CD8-positive, alpha-beta memory T cell (primary cell): Measurements from ENCODE around the gene HDAC6. TPM values are rescaled to one million over a fixed set of nuclear protein-coding genes. Genes with fewer than 3 reads are reported as not detected.

ENCODE experiments used
- CTCF ChIA-PET: fragments of 350-600 bp; sonication (Branson Sonifier 250); formaldehyde crosslinking; loops from one replicate; lab custom pipeline; 2021; ENCODE audit warnings: antibody characterized with exemption; lab: Charles Lee
- POLR2A ChIA-PET: fragments of 350-600 bp; sonication (Branson Sonifier 250); formaldehyde crosslinking; loops from one replicate; lab custom pipeline; 2021; ENCODE audit warnings: antibody characterized with exemption; lab: Charles Lee
- DNase-seq, 5 donors: peaks; one replicate each; pipeline versions ENCODE4 v3.0.0 to v3.0.0-alpha.2; 2020 to 2022; ENCODE audit warnings: mixed read lengths in 1 of 5
- H3K27ac ChIP-seq: one replicate; pipeline ENCODE4 v1.7.0; 2013; ENCODE audit warnings: low read depth, mild to moderate bottlenecking, low read length, moderate library complexity
- H3K27me3 ChIP-seq: 2 replicates; pipeline ENCODE4 v1.7.0; 2013; ENCODE audit warnings: low read length, mild to moderate bottlenecking; ENCODE audit not compliant: insufficient read depth, poor library complexity, severe bottlenecking
- H3K36me3 ChIP-seq: 2 replicates; pipeline ENCODE4 v1.7.0; 2013; ENCODE audit warnings: mild to moderate bottlenecking, low read length, moderate library complexity; ENCODE audit not compliant: insufficient read depth
- H3K4me1 ChIP-seq: 2 replicates; pipeline ENCODE4 v1.7.0; 2013; ENCODE audit warnings: mild to moderate bottlenecking, low read length, moderate library complexity; ENCODE audit not compliant: insufficient read depth
- H3K4me3 ChIP-seq: 2 replicates; pipeline ENCODE4 v1.7.0; 2013; ENCODE audit warnings: mild to moderate bottlenecking, low read length
- H3K9me3 ChIP-seq: 2 replicates; pipeline ENCODE4 v1.7.0; 2013; ENCODE audit warnings: mild to moderate bottlenecking, low read length
- H3K27ac Mint-ChIP-seq, 8 donors: one replicate each; pipeline ENCODE4 v1.8.0; 2020 to 2021; ENCODE audit warnings: mixed read lengths in 8 of 8, mild to moderate bottlenecking in 6 of 8, inconsistent platforms in 3 of 8, moderate library complexity in 3 of 8
- H3K27me3 Mint-ChIP-seq, 2 donors: one replicate each; pipeline ENCODE4 v1.8.0; 2020 to 2021; ENCODE audit warnings: mixed read lengths in 2 of 2, mild to moderate bottlenecking in 1 of 2, moderate library complexity in 1 of 2
- H3K36me3 Mint-ChIP-seq, 3 donors: one replicate each; pipeline ENCODE4 v1.8.0; 2020 to 2021; ENCODE audit warnings: mixed read lengths in 3 of 3, inconsistent platforms in 1 of 3, mild to moderate bottlenecking in 1 of 3
- H3K4me1 Mint-ChIP-seq, 3 donors: one replicate each; pipeline ENCODE4 v1.8.0; 2020 to 2021; ENCODE audit warnings: mixed read lengths in 3 of 3, inconsistent platforms in 1 of 3, mild to moderate bottlenecking in 1 of 3
- H3K4me3 Mint-ChIP-seq, 7 donors: one replicate each; pipeline ENCODE4 v1.8.0; 2020 to 2021; ENCODE audit warnings: mixed read lengths in 7 of 7, mild to moderate bottlenecking in 6 of 7, moderate library complexity in 4 of 7, inconsistent platforms in 2 of 7
- H3K9me3 Mint-ChIP-seq, 5 donors: one replicate each; pipeline ENCODE4 v1.8.0; 2020 to 2022; ENCODE audit warnings: mixed read lengths in 5 of 5, mild to moderate bottlenecking in 3 of 5, moderate library complexity in 2 of 5, inconsistent platforms in 1 of 5
- polyA plus RNA-seq: library from polyadenylated mRNA; unstranded; fragments of 300-500 nt; fragmentation: Illumina TruSeq; gene quantifications from one replicate; pipeline ENCODE4 v1.2.3, GENCODE V29; 2021
- total RNA-seq, 2 experiments: library from RNA; stranded (reverse); gene quantifications; one replicate each; pipeline ENCODE4 v1.2.3, GENCODE V29; 2021

HDAC6 gene
- total RNA-seq (10 to 100 TPM; 53.5 to 65.0 TPM), polyA plus RNA-seq (25.7 TPM)

DNA sequence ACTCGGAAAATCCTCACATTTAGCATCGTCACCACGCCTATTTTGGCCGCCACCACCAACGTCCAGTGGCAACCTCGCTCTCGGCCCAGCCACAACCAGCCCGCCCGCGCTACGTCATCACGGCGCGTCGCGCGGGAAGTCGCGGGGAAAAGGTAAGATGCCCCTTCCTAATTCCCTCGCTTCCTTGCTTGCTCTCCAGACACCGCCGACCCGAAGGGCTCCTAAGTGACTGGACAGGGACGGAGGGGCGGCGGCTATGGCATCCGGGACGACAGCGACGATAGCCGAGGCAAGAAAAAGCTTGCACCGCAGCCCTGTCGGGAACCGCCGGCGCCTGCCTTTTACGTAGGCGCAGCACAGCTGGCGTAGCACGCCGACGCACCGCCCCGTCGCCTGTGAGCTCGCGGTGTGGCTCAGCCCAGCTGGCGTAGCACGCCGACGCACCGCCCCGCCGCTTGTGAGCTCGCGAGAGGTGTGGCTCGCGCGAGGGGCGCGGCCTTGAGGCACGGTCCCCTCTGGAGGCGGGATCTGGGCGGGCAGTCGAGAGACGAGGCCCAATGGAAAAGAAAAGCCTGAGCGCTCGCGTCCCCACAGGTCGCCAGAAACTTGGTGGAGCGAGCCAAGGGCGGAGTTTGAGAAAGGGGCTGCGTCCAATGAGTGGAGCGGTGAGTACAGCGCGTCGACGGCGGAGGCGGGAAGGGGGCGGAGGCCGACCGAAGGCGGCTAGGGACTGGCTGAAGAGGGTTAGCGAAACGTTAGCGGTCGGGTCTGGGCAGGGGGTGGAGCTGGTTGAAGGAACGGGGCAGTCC lies at the start of gene HDAC6:
TSS of gene HDAC6 (plus strand) at position 788 of the 809 bp plus-strand sequence. CDS start 626 bp downstream, outside the sequence.
- peak; percentile 90 to 97 (median 94) for DNase-seq
- ChIA-PET POLR2A (interaction anchor here (0.6 to 1.9 kb wide), 13 partner anchors 61 to 1118 kb away, joined by 3 to 9 read pairs (median 3); partner anchors contain the start of genes GRIPAP1, PQBP1, SUV39H1 and TIMM17B), CTCF (interaction anchor here (0.9 to 1.8 kb wide), 3 partner anchors 64 to 153 kb away, joined by 3 to 6 read pairs (median 5); partner anchors contain the start of genes PQBP1 and TIMM17B)
- no peaks in the 10 kb centered on the region for H3K36me3 ChIP-seq
- Mint-ChIP-seq H3K4me1 (peaks cover 13 to 23% (median 15%) of the 10 kb centered on the region in 3 donors), H3K9me3 (no peaks in the 10 kb centered on the region), H3K27ac (peak within 1 kb of the TSS; percentile 92 to 100 (median 99)), H3K36me3 (peaks cover 0 to 30% (median 0%) of the 10 kb centered on the region in 3 donors), H3K4me3 (peak within 1 kb of the TSS; percentile 91 to 98 (median 95)), H3K27me3 (peaks cover 0 to 5% of the 10 kb centered on the region in 2 donors)
- H3K4me1 ChIP-seq, result peaks cover 5% of the 10 kb centered on the region
- peak within 1 kb of the TSS; percentile 87 for H3K4me3 ChIP-seq
- H3K27ac ChIP-seq, result peak within 1 kb of the TSS; percentile 95
- no peaks in the 10 kb centered on the region for H3K9me3 ChIP-seq
- H3K27me3 ChIP-seq, result no peaks in the 10 kb centered on the region

GRCh38 chrX:48752498-48752897 lies 49.4 kb upstream of the HDAC6 start:
- Mint-ChIP-seq H3K27me3 (peaks cover 0 to 1% of the 10 kb centered on the region in 2 donors), H3K36me3 (no peaks in the 10 kb centered on the region), H3K9me3 (no peaks in the 10 kb centered on the region), H3K27ac (no peak overlapping the region), H3K4me1 (peaks cover 0 to 5% (median 0%) of the 10 kb centered on the region in 3 donors), H3K4me3 (no peak overlapping the region)
- Histone ChIP-seq H3K4me3 (no peak overlapping the region), H3K27ac (no peak overlapping the region), H3K9me3 (no peaks in the 10 kb centered on the region), H3K4me1 (no peaks in the 10 kb centered on the region), H3K36me3 (no peaks in the 10 kb centered on the region), H3K27me3 (no peaks in the 10 kb centered on the region)
- DNase-seq, result no peak
- POLR2A ChIA-PET, result no interaction called here
- CTCF ChIA-PET, result no interaction called here

DNA sequence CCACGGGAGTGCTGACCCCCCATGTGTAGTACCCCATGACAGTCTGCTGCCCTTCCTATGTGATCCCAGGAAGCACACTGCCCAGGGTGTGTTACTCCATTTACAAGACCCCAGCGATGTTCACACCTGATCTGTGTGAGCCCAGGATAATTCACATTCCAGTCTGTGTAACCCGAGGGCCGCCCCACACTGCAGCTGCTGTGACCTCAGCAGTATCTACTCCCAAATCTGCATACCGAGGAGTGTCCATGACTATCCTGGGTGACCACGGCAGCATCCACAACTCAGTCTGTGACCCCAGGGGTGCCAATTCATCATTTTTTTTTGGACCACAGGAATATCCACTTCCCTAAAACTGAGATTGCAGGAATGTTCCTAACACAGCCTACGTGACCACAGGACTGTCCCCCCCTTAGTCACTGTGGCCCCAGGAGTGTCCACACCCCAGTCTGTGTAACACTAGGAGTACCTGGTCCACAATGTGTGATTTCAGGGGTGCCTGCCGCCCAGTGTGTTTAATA lies 48.1 kb upstream of the HDAC6 start:
- no peaks in the 10 kb centered on the region for H3K9me3 Mint-ChIP-seq

DNA sequence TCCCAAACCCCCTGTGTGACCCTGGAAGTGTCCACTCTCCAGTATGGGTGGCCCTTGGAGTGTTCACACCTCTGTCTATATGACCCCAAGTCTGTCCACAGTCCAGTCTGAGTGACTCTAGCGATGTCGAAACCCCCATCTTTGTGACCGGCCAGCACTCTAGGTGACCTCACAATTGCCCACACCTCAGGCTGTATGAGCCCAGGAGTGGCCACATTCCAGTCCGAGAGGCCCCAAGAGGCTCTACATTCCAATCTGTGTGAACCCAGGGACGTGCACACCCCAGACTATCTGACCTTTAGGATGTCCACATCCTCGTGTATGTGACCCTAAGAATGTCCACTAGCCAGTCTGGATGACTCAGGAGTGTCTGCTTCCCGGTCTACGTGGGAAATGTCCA lies 47.6 kb upstream of the HDAC6 start:
- Mint-ChIP-seq H3K27ac (no peak overlapping the region), H3K9me3 (no peaks in the 10 kb centered on the region), H3K4me1 (peaks cover 0 to 5% (median 0%) of the 10 kb centered on the region in 3 donors), H3K27me3 (peaks cover 0 to 3% of the 10 kb centered on the region in 2 donors), H3K4me3 (no peak overlapping the region), H3K36me3 (no peaks in the 10 kb centered on the region)
- Histone ChIP-seq H3K27ac (no peak overlapping the region), H3K4me3 (no peak overlapping the region), H3K9me3 (no peaks in the 10 kb centered on the region), H3K4me1 (no peaks in the 10 kb centered on the region), H3K36me3 (no peaks in the 10 kb centered on the region), H3K27me3 (no peaks in the 10 kb centered on the region)
- DNase-seq, result no peak
- ChIA-PET CTCF (no interaction called here), POLR2A (no interaction called here)

More for the DNA sequence above, 48.1 kb upstream of the HDAC6 start:
- Histone ChIP-seq H3K27ac (no peak overlapping the region), H3K27me3 (no peaks in the 10 kb centered on the region), H3K4me3 (no peak overlapping the region), H3K36me3 (no peaks in the 10 kb centered on the region), H3K9me3 (no peaks in the 10 kb centered on the region), H3K4me1 (no peaks in the 10 kb centered on the region)
- CTCF ChIA-PET, result no interaction called here
- H3K4me1 Mint-ChIP-seq, result peaks cover 0 to 5% (median 0%) of the 10 kb centered on the region in 3 donors
- no peak for DNase-seq
- H3K4me3 Mint-ChIP-seq, result no peak overlapping the region
- POLR2A ChIA-PET, result no interaction called here
- no peak overlapping the region for H3K27ac Mint-ChIP-seq
- peaks cover 0 to 3% of the 10 kb centered on the region in 2 donors for H3K27me3 Mint-ChIP-seq
- H3K36me3 Mint-ChIP-seq, result no peaks in the 10 kb centered on the region

GRCh38 chrX:48761674-48762471 lies 40.0 kb upstream of the HDAC6 start, which contains the start of gene GLOD5:
GLOD5 (plus strand) TSS chrX:48761747; CDS start chrX:48761791, 44 bp downstream.
- peaks cover 0 to 3% (median 0%) of the 10 kb centered on the region in 3 donors for H3K4me1 Mint-ChIP-seq
- Histone ChIP-seq H3K4me1 (no peaks in the 10 kb centered on the region), H3K27ac (no peak within 1 kb of the TSS), H3K4me3 (no peak within 1 kb of the TSS), H3K36me3 (no peaks in the 10 kb centered on the region), H3K9me3 (no peaks in the 10 kb centered on the region), H3K27me3 (no peaks in the 10 kb centered on the region)
- H3K36me3 Mint-ChIP-seq, result no peaks in the 10 kb centered on the region
- CTCF ChIA-PET, result no interaction called here
- H3K4me3 Mint-ChIP-seq, result no peak within 1 kb of the TSS
- H3K27ac Mint-ChIP-seq, result no peak within 1 kb of the TSS
- no peak for DNase-seq
- peaks cover 3 to 9% of the 10 kb centered on the region in 2 donors for H3K27me3 Mint-ChIP-seq
- POLR2A ChIA-PET, result no interaction called here
- no peaks in the 10 kb centered on the region for H3K9me3 Mint-ChIP-seq

DNA sequence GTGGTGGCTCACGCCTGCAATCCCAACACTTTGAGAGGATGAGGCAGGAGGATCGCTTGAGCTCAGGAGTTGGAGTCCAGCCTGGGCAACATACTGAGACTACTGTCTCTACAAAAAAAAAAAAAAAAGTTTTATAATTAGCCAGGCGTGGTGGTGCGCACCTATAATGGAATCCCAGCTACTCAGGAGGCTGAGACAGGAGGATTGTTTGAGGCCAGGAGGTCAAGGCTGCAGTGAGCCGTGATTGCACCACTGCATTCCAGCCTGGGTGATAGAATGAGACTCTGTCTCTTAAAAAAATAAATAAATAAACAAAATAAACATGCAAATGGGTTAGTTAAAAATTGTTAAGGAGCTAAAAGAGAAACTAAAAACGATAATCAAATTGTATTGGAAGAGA lies 32.6 kb upstream of the HDAC6 start:
- H3K4me1 ChIP-seq, result no peaks in the 10 kb centered on the region
- Mint-ChIP-seq H3K27me3 (peaks cover 0 to 7% of the 10 kb centered on the region in 2 donors), H3K4me1 (no peaks in the 10 kb centered on the region), H3K36me3 (no peaks in the 10 kb centered on the region), H3K9me3 (no peaks in the 10 kb centered on the region), H3K27ac (no peak overlapping the region), H3K4me3 (no peak overlapping the region)
- H3K27me3 ChIP-seq, result no peaks in the 10 kb centered on the region
- H3K36me3 ChIP-seq, result no peaks in the 10 kb centered on the region
- CTCF ChIA-PET, result no interaction called here
- no peak for DNase-seq
- no peaks in the 10 kb centered on the region for H3K9me3 ChIP-seq
- H3K4me3 ChIP-seq, result no peak overlapping the region
- POLR2A ChIA-PET, result no interaction called here
- H3K27ac ChIP-seq, result no peak overlapping the region

DNA sequence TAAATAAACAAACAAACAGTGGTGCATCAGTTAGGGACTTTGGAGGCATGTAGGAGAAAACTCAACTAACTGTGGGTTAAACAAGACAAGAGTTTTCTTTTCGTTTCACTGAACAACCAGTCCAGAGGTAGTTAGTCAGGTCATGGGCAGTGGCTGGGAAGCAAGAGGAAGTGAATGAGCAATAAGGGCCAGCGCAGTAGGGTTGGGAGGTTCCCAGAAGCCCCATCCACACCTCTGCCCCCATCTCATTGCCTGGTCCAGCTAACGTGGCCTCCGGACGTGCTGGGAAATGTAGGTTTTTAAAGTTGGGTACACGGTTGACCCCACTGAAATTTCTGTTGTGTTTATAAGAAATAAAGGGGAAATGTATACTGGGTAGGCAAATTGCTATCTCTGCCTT lies 31.6 kb upstream of the HDAC6 start:
- Mint-ChIP-seq H3K36me3 (no peaks in the 10 kb centered on the region), H3K4me3 (no peak overlapping the region), H3K9me3 (no peaks in the 10 kb centered on the region), H3K4me1 (no peaks in the 10 kb centered on the region), H3K27me3 (peaks cover 4 to 10% of the 10 kb centered on the region in 2 donors), H3K27ac (no peak overlapping the region)
- Histone ChIP-seq H3K27me3 (no peaks in the 10 kb centered on the region), H3K27ac (no peak overlapping the region), H3K9me3 (no peaks in the 10 kb centered on the region), H3K4me1 (no peaks in the 10 kb centered on the region), H3K4me3 (no peak overlapping the region), H3K36me3 (no peaks in the 10 kb centered on the region)
- POLR2A ChIA-PET, result no interaction called here
- no peak for DNase-seq
- CTCF ChIA-PET, result no interaction called here
